AG04450 (cell line): ENCODE measurements around the gene SPRTN. TPM values are rescaled to one million over a fixed set of nuclear protein-coding genes. Genes with fewer than 3 reads are reported as not detected.

ENCODE experiments used
- CTCF ChIA-PET: fragments of 300-600, 350-600 bp; formaldehyde crosslinking; extraction: SDS; loops from one replicate; lab custom pipeline; 2022; ENCODE audit warnings: antibody characterized with exemption, inconsistent platforms; lab: Charles Lee
- POLR2A ChIA-PET: fragments of 350-600 bp; formaldehyde crosslinking; extraction: SDS; loops from one replicate; lab custom pipeline; 2021; ENCODE audit warnings: antibody characterized with exemption, inconsistent platforms; lab: Yijun Ruan, JAX
- DNase-seq: peaks from one replicate; pipeline ENCODE4 v3.0.0-alpha.2; 2011; ENCODE audit warnings: low read depth, low spot score
- H3K27ac ChIP-seq: one replicate; pipeline ENCODE4 v1.5.1; 2012; ENCODE audit warnings: low read depth, low read length, control low read depth
- H3K27me3 ChIP-seq: one replicate; pipeline ENCODE4 v1.6.0; 2012; ENCODE audit warnings: low read length; ENCODE audit not compliant: control insufficient read depth, insufficient read depth
- H3K4me3 ChIP-seq: 2 replicates; pipeline ENCODE4 v1.5.1; 2011; ENCODE audit warnings: mild to moderate bottlenecking, low read depth, low read length, control low read depth
- H3K9me3 ChIP-seq: 2 replicates; pipeline ENCODE4 v1.5.1; 2012; ENCODE audit warnings: low read length; ENCODE audit not compliant: control insufficient read depth, insufficient read depth
- polyA plus RNA-seq: library from polyadenylated mRNA; depleted of rRNA; stranded (reverse); fragments of >200 nt; gene quantifications from 2 replicates; pipeline ENCODE4 v1.2.3, GENCODE V29; 2011
- TF ChIP-seq, protein P1 (sequence below): IDR thresholded peaks from 2 replicates; pipeline ENCODE4 v1.5.1; 2011; ENCODE audit warnings: low read depth, low read length, control low read depth, inconsistent platforms

The SPRTN gene
- polyA plus RNA-seq, 1 experiment: 12.6 TPM

DNA sequence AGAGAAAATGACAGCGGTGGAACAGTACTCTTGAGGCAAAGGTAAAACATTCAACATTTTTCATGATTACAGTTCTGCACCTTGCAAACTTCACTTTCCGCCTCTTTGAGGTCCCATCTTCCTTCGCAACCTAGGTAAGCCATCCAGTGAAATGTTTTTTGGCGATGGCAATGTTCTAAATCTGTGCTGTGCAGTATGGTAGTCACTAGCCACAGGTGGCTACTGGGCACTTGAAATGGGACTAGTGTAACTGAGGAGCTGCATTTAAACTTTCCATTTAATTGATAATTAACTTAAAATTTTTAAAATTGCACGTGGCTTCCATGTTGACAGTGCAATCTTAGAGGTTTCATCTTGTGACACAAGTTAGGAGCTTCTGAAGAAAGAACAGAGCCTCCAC lies 13.4 kb upstream of the SPRTN start:
- TF ChIP-seq, protein P1, sequence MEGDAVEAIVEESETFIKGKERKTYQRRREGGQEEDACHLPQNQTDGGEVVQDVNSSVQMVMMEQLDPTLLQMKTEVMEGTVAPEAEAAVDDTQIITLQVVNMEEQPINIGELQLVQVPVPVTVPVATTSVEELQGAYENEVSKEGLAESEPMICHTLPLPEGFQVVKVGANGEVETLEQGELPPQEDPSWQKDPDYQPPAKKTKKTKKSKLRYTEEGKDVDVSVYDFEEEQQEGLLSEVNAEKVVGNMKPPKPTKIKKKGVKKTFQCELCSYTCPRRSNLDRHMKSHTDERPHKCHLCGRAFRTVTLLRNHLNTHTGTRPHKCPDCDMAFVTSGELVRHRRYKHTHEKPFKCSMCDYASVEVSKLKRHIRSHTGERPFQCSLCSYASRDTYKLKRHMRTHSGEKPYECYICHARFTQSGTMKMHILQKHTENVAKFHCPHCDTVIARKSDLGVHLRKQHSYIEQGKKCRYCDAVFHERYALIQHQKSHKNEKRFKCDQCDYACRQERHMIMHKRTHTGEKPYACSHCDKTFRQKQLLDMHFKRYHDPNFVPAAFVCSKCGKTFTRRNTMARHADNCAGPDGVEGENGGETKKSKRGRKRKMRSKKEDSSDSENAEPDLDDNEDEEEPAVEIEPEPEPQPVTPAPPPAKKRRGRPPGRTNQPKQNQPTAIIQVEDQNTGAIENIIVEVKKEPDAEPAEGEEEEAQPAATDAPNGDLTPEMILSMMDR: no peak
- CTCF ChIA-PET: interaction anchor here (1.0 kb wide), 1 partner anchor 10 kb away, joined by 3 read pairs; no protein-coding TSS in a partner anchor
- H3K27me3 ChIP-seq: no peaks in the 10 kb centered on the region
- no peak for DNase-seq
- no peak overlapping the region for H3K27ac ChIP-seq
- no peak overlapping the region for H3K4me3 ChIP-seq
- H3K9me3 ChIP-seq: no peaks in the 10 kb centered on the region
- POLR2A ChIA-PET: no interaction called here

GRCh38 chr1:231326248-231326647 lies 11.8 kb upstream of the SPRTN start:
- no peaks in the 10 kb centered on the region for H3K9me3 ChIP-seq
- no peaks in the 10 kb centered on the region for H3K27me3 ChIP-seq
- H3K4me3 ChIP-seq: no peak overlapping the region
- CTCF ChIA-PET: no interaction called here
- TF ChIP-seq, protein P1: no peak
- POLR2A ChIA-PET: no interaction called here
- DNase-seq: no peak
- H3K27ac ChIP-seq: no peak overlapping the region

DNA sequence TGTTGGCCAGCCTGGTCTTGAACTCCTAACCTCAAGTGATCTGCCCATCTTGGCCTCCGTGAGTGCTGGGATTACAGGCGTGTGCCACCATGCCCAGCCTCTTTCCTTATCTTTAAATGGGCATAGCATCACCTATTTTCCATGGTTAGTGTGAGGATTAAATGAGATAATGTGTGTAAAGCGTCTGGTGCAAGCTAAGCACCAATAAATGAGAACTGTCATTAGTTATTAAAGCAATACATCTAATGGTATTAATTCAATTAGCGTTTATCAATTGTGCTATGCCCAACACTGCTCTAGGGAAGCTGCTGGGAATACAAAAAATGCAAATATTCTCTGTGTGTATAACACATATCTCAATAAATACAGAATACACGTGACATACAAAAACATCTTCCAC lies 10.5 kb upstream of the SPRTN start:
- POLR2A ChIA-PET: no interaction called here
- CTCF ChIA-PET: no interaction called here

DNA sequence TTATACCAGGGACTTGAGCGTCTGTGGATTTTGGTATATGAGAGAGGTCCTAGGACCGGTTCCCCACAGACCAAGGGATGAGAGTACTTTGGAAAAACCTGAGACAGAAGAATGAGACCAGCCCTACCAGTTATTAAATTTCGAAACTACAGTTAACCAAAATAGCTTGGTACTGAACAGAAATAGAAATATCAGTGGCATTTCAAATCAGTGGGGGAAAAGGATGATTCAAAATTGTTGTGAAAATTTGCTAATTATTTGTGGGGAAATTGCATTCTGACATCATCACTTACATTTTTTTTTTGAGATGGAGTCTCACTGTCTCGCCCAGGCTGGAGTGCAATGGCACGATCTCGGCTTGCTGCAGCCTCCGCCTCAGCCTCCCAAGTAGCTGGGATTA lies 8.6 kb upstream of the SPRTN start:
- no peak for DNase-seq
- ChIA-PET POLR2A (no interaction called here), CTCF (no interaction called here)
- no peak overlapping the region for H3K27ac ChIP-seq
- no peaks in the 10 kb centered on the region for H3K9me3 ChIP-seq
- TF ChIP-seq, protein P1: no peak
- no peak overlapping the region for H3K4me3 ChIP-seq
- no peaks in the 10 kb centered on the region for H3K27me3 ChIP-seq

More for the DNA sequence above, 10.5 kb upstream of the SPRTN start:
- no peak for DNase-seq
- no peak overlapping the region for H3K27ac ChIP-seq
- TF ChIP-seq, protein P1: no peak
- H3K9me3 ChIP-seq: no peaks in the 10 kb centered on the region
- no peak overlapping the region for H3K4me3 ChIP-seq
- no peaks in the 10 kb centered on the region for H3K27me3 ChIP-seq

DNA sequence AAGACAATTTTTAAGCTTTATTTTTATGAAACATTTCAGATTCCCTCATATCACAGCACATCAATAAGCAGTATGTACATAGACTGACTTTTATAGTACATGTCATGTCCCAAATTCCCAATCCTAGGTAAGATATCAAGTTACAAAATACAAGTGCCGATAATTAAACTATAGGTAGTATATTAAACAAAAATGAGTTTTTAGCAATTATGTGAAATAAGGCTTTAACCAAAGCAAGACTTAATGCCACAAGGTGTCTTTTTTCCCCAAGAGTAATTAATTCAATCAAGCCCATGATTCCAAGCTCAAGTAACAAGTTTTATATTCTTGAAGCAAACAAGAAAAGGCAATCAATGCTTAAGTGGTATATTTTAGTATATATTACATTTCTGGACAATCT lies 5.3 kb upstream of the SPRTN start:
- TF ChIP-seq, protein P1: no peak

More for the DNA sequence above, 5.3 kb upstream of the SPRTN start:
- CTCF ChIA-PET: interaction anchor here (1.1 kb wide), 1 partner anchor 423 kb away, joined by 3 read pairs; no protein-coding TSS in a partner anchor
- DNase-seq: no peak
- Histone ChIP-seq H3K27ac (no peak overlapping the region), H3K27me3 (no peaks in the 10 kb centered on the region), H3K4me3 (no peak overlapping the region), H3K9me3 (peaks cover 5% of the 10 kb centered on the region; the same call in 1 of the 2 replicates)
- POLR2A ChIA-PET: no interaction called here
